Cerebellar nuclear complex (tissue), 1 donor: ENCODE results near the gene ADGRB3.
"Not testable (repeated sequence)": the region's sequence is repeated elsewhere in the genome, so short reads cannot be mapped to it uniquely, and the experiment has no call there.

Experiments used
- DNase-seq, 2 experiments: peaks; one replicate each; lab custom pipeline; 2025; lab: John Stamatoyannopoulos, UW

Gene ADGRB3

DNA sequence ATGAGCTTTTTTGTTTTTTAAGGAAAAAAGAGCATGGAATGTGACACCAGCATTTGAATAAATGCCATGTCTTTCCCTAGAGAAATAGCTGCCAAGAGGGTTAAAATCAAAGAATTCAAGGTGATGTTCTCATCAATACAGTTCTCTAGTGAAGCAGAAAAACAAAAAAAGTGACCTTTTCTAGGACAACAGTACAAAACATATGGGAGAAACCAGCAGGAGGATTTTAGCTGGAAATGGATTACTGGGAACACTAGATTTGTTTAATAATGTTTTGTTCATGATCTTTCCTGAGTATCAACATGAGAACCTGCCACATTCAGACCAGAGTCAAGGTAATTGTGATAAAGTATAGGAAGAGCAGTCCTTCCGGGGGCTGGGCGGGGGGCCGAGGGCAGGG is 789.5 kb downstream of the ADGRB3 start:
- peak in 1 of 2 experiments; percentile 37 for DNase-seq

DNA sequence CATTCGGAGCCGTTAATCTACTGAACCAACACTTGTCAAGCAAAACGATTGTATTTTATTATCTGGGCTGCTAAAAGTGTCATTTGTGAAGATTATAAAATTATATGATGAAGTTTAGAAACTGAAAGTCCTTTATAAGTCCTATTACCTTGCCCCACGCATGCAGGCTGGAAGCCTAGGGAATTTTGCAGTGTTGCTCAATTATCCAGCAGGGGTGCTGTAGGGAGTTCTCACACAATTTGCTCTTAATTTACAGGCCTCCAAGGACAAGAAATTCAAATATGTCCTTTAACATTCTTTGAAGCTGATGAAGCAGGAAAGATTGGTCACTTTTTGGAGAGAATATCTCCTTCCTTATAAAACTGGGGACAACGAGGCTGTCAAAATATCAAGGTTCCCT is 792.8 kb downstream of the ADGRB3 start:
- DNase-seq: no peak

DNA sequence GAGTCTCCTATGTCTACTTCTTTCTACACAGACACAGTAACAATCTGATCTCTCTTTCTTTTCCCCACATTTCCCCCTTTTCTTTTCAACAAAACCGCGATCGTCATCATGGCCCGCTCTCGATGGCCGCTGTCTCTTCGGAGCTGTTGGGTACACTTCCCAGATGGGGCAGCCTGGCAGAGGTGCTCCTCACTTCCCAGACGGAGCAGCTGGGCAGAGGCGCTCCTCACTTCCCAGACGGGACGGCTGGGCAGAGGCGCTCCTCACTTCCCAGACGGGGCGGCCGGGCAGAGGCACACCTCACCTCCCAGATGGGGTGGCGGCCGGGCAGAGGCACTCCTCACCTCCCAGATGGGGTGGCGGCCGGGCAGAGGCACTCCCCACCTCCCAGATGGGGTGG is 797.1 kb downstream of the ADGRB3 start:
- not testable (repeated sequence) for DNase-seq

DNA sequence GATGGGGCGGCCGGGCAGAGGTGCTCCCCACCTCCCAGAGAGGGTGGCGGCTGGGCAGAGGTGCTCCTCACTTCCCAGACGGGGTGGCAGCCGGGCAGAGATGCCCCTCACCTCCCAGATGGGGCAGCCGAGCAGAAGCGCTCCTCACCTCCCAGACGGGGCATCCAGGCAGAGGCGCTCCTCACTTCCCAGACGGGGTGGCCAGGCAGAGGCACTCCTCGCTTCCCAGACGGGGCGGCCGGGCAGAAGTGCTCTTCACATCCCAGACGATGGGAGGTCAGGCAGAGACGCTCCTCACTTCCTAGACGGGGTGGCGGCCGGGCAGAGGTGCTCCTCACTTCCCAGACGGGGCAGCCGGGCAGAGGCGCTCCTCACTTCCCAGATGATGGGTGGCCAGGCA is 798.0 kb downstream of the ADGRB3 start:
- not testable (repeated sequence) for DNase-seq

DNA sequence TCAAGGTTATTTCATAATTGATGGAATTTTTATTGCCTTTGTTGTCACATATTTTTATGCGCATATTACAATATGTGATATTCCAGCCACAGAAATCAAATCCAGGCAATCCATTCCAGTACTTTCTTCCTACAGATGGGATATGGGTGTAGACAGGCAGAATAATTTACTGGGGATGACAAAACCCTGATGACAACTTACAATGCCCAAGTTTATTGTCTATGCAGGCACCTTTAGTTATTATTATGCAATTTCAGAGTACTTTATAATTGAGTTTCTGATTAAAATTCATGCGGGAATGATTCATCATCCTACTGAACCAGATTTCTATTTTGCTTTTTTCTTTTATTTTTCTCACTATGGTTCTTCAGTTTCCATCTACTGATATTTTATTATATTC is 803.0 kb downstream of the ADGRB3 start:
- DNase-seq: no peak
